Neural cell (in vitro differentiated cells): ENCODE data around the gene DONSON. TPM values are rescaled to one million over a fixed set of nuclear protein-coding genes. Genes with fewer than 3 reads are reported as not detected.

ENCODE experiments used
- H2AFZ ChIP-seq: fragments of 200-600, 300-800 bp; sonication (generic), shearing (Covaris generic); 2 replicates; pipeline ENCODE4 v1.6.0; 2014; ENCODE audit warnings: low read depth, mild to moderate bottlenecking, antibody characterized with exemption, low read length, moderate library complexity
- H3F3A ChIP-seq: fragments of 200-600 bp; shearing (Covaris generic); 2 replicates; pipeline ENCODE4 v1.6.1; 2016; ENCODE audit warnings: mild to moderate bottlenecking, moderate library complexity, mixed read lengths, antibody characterized with exemption, low read length; ENCODE audit not compliant: insufficient read depth, poor library complexity, severe bottlenecking
- H3K27ac ChIP-seq: fragments of 200-600, 300-800 bp; sonication (generic), shearing (Covaris generic); 2 replicates; pipeline ENCODE4 v1.5.1; 2014; ENCODE audit warnings: mild to moderate bottlenecking, low read length, moderate library complexity
- H3K27me3 ChIP-seq: fragments of 300-800, 200-600 bp; sonication (generic), shearing (Covaris generic); 2 replicates; pipeline ENCODE4 v1.6.0; 2014; ENCODE audit warnings: mild to moderate bottlenecking, low read depth, low read length, moderate library complexity; ENCODE audit not compliant: insufficient read depth
- H3K36me3 ChIP-seq: fragments of 300-800, 200-600 bp; sonication (generic), shearing (Covaris generic); 2 replicates; pipeline ENCODE4 v1.5.1; 2014; ENCODE audit warnings: mild to moderate bottlenecking, antibody characterized with exemption, low read length, moderate library complexity; ENCODE audit not compliant: insufficient read depth
- H3K4me2 ChIP-seq: fragments of 300-800, 200-600 bp; sonication (generic), shearing (Covaris generic); 2 replicates; pipeline ENCODE4 v1.6.0; 2014; ENCODE audit warnings: mild to moderate bottlenecking, low read length
- H3K4me3 ChIP-seq: fragments of 300-800, 200-600 bp; sonication (generic), shearing (Covaris generic); 2 replicates; pipeline ENCODE4 v1.5.1; 2014; ENCODE audit warnings: mild to moderate bottlenecking, low read length, moderate library complexity
- H3K79me2 ChIP-seq: fragments of 200-600 bp; shearing (Covaris generic); replicated peaks from 2 replicates; pipeline ENCODE4 v1.6.0; 2014; ENCODE audit warnings: mild to moderate bottlenecking, low read length, moderate library complexity; ENCODE audit not compliant: insufficient read depth
- H3K9ac ChIP-seq: fragments of 300-800, 200-600 bp; sonication (generic), shearing (Covaris generic); 2 replicates; pipeline ENCODE4 v1.6.1; 2016; ENCODE audit warnings: mild to moderate bottlenecking, low read length, mixed read lengths
- H3K9me2 ChIP-seq: fragments of 200-600 bp; shearing (Covaris generic); 2 replicates; pipeline ENCODE4 v1.6.1; 2016; ENCODE audit warnings: mild to moderate bottlenecking, low read length, mixed read lengths; ENCODE audit not compliant: insufficient read depth
- H3K9me3 ChIP-seq: fragments of 200-600, 300-800 bp; sonication (generic), shearing (Covaris generic); 2 replicates; pipeline ENCODE4 v1.6.1; 2016; ENCODE audit warnings: mild to moderate bottlenecking, mixed run types, low read length, moderate library complexity, mixed read lengths
- H4K20me1 ChIP-seq: fragments of 200-600 bp; shearing (Covaris generic); 2 replicates; pipeline ENCODE4 v1.6.1; 2016; ENCODE audit warnings: mild to moderate bottlenecking, mixed run types; ENCODE audit not compliant: insufficient read depth
- EP300 ChIP-seq: fragments of 450-650 bp; conservative IDR thresholded peaks from 2 replicates; pipeline ENCODE4 v1.6.1; 2014; ENCODE audit warnings: antibody characterized with exemption, mild to moderate bottlenecking, moderate library complexity; ENCODE audit not compliant: poor library complexity, severe bottlenecking
- EZH2 ChIP-seq: fragments of 200-600, 300-800 bp; shearing (Covaris generic), sonication (generic); IDR thresholded peaks from 2 replicates; pipeline ENCODE4 v1.6.1; 2014; ENCODE audit warnings: antibody characterized with exemption, low read length, borderline replicate concordance, mild to moderate bottlenecking; ENCODE audit not compliant: insufficient read depth, poor library complexity, severe bottlenecking
- MXI1 ChIP-seq: fragments of 450-650 bp; conservative IDR thresholded peaks from 2 replicates; pipeline ENCODE4 v1.6.1; 2014; ENCODE audit warnings: antibody characterized with exemption, mild to moderate bottlenecking; ENCODE audit not compliant: poor library complexity, severe bottlenecking
- POLR2AphosphoS5 ChIP-seq: IDR thresholded peaks from 2 replicates; pipeline ENCODE4 v1.6.1; 2012
- RAD21 ChIP-seq: fragments of 450-650 bp; conservative IDR thresholded peaks from 2 replicates; pipeline ENCODE4 v1.6.1; 2014; ENCODE audit warnings: antibody characterized with exemption, mild to moderate bottlenecking, moderate library complexity
- REST ChIP-seq: IDR thresholded peaks from 2 replicates; pipeline ENCODE4 v1.6.1; 2012; ENCODE audit warnings: borderline replicate concordance
- SMC3 ChIP-seq: fragments of 450-650 bp; conservative IDR thresholded peaks from 2 replicates; pipeline ENCODE4 v1.6.1; 2014; ENCODE audit warnings: antibody characterized with exemption, mild to moderate bottlenecking, moderate library complexity; ENCODE audit not compliant: poor library complexity
- TAF1 ChIP-seq: IDR thresholded peaks from 2 replicates; pipeline ENCODE4 v1.6.1; 2012; ENCODE audit warnings: low read depth
- polyA plus RNA-seq: library from polyadenylated mRNA; depleted of rRNA; stranded (reverse); fragments of >200 nt; gene quantifications from 2 replicates; pipeline ENCODE4 v1.2.3, GENCODE V29; 2014
- TF ChIP-seq, protein P1 (sequence below): fragments of 450-650 bp; IDR thresholded peaks from 2 replicates; pipeline ENCODE4 v1.5.1; 2014; ENCODE audit warnings: antibody characterized with exemption, mild to moderate bottlenecking, moderate library complexity; ENCODE audit not compliant: poor library complexity, severe bottlenecking

The DONSON gene
- polyA plus RNA-seq, 1 donor from 2014 or later: 46.2 TPM

DNA sequence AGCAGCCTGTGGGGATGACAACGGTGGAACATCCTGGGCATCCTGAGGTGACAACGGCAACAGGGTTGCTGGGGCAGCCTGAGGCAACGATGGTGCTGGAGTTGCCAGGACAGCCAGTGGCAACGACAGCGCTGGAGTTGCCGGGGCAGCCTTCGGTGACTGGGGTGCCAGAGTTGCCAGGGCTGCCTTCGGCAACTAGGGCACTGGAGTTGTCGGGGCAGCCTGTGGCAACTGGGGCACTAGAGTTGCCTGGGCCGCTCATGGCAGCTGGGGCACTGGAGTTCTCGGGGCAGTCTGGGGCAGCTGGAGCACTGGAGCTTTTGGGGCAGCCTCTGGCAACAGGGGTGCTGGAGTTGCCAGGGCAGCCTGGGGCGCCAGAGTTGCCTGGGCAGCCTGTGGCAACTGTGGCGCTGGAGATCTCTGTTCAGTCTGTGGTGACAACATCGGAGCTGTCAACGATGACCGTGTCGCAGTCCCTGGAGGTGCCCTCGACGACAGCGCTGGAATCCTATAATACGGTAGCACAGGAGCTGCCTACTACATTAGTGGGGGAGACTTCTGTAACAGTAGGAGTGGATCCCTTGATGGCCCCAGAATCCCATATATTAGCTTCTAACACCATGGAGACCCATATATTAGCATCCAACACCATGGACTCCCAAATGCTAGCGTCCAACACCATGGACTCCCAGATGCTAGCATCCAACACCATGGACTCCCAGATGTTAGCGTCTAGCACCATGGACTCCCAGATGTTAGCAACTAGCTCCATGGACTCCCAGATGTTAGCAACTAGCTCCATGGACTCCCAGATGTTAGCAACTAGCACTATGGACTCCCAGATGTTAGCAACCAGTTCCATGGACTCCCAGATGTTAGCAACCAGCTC, 37.5 kb downstream of the DONSON start:
- H3K9me2 ChIP-seq: no peaks in the 10 kb centered on the region

More for the DNA sequence above, 37.5 kb downstream of the DONSON start:
- peaks cover 3% of the 10 kb centered on the region for H4K20me1 ChIP-seq
- no peak overlapping the region for H3K4me3 ChIP-seq
- no peaks in the 10 kb centered on the region for H3K27me3 ChIP-seq
- H3K9ac ChIP-seq: no peak overlapping the region
- no peaks in the 10 kb centered on the region for H3F3A ChIP-seq
- no peak overlapping the region for H3K27ac ChIP-seq
- no peak for TF ChIP-seq REST
- TF ChIP-seq TAF1: no peak
- no peak for TF ChIP-seq SMC3
- TF ChIP-seq MXI1: no peak
- no peak for TF ChIP-seq EP300
- TF ChIP-seq EZH2: no peak
- no peak for TF ChIP-seq POLR2AphosphoS5
- TF ChIP-seq, protein P1, sequence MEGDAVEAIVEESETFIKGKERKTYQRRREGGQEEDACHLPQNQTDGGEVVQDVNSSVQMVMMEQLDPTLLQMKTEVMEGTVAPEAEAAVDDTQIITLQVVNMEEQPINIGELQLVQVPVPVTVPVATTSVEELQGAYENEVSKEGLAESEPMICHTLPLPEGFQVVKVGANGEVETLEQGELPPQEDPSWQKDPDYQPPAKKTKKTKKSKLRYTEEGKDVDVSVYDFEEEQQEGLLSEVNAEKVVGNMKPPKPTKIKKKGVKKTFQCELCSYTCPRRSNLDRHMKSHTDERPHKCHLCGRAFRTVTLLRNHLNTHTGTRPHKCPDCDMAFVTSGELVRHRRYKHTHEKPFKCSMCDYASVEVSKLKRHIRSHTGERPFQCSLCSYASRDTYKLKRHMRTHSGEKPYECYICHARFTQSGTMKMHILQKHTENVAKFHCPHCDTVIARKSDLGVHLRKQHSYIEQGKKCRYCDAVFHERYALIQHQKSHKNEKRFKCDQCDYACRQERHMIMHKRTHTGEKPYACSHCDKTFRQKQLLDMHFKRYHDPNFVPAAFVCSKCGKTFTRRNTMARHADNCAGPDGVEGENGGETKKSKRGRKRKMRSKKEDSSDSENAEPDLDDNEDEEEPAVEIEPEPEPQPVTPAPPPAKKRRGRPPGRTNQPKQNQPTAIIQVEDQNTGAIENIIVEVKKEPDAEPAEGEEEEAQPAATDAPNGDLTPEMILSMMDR: no peak
- no peak for TF ChIP-seq RAD21
- H3K4me2 ChIP-seq: no peak overlapping the region
- no peak overlapping the region for H2AFZ ChIP-seq
- H3K9me3 ChIP-seq: no peaks in the 10 kb centered on the region
- peaks cover 82% of the 10 kb centered on the region for H3K79me2 ChIP-seq
- H3K36me3 ChIP-seq: peaks cover 36% of the 10 kb centered on the region
